ENCODE results near the gene ADD1. TPM values are rescaled to one million over a fixed set of nuclear protein-coding genes. Genes with fewer than 3 reads are reported as not detected.

The ADD1 gene
- polyA plus RNA-seq, 1 experiment = 149 TPM

DNA sequence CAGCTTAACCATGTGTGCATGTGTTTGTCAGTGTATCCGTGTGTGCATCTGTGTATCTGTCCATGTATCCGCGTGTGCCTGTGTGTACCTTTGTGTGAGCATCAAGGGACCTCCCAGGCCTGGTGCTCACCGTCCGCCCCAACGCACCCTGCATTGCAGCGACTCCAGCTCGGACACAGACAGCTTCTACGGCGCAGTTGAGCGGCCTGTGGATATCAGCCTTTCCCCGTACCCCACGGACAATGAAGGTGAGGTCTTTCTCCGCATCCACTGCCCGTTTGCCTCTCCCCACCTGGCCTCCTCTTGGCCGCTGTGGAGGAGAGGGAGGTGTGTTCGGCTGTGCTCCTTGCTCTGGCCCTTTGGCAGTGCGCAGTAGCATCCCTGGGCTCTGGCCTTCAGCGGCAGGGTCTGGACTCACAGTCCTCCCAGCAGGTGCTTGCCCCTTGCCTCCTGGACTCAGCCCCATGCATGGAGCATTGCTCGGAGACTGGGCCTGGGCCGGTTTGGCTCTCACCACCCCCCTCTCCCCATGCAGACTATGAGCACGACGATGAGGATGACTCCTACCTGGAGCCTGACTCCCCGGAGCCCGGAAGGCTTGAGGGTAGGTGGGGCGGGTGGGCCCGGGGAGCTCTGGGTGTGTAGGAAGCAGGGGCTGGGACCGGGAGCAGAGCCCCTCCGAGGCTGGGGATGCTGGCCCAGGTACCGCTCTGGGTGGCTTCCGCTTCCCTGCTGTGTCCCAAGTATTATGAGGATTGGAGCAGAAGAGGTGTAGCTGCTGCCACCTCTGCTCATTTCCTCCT is 16.4 kb upstream of the ADD1 start:
- Histone ChIP-seq H3K27me3 (ENCODE audit: control insufficient read depth, insufficient read depth, low read length) (no peaks in the 10 kb centered on the region), H3K27ac (ENCODE audit: low read depth, low read length) (no peak overlapping the region), H3K4me3 (ENCODE audit: low read depth, low read length) (no peak overlapping the region), H3K9me3 (ENCODE audit: control insufficient read depth, insufficient read depth, low read length) (peaks cover 13% of the 10 kb centered on the region; the same call in 1 of the 2 replicates)
- no peak for DNase-seq (ENCODE audit: low read depth, low spot score)
- ChIA-PET CTCF (no interaction called here), POLR2A (no interaction called here)
- TF ChIP-seq CTCF (IDR thresholded peaks at IDR 0.05; ENCODE audit: low read depth, low read length) = no peak

DNA sequence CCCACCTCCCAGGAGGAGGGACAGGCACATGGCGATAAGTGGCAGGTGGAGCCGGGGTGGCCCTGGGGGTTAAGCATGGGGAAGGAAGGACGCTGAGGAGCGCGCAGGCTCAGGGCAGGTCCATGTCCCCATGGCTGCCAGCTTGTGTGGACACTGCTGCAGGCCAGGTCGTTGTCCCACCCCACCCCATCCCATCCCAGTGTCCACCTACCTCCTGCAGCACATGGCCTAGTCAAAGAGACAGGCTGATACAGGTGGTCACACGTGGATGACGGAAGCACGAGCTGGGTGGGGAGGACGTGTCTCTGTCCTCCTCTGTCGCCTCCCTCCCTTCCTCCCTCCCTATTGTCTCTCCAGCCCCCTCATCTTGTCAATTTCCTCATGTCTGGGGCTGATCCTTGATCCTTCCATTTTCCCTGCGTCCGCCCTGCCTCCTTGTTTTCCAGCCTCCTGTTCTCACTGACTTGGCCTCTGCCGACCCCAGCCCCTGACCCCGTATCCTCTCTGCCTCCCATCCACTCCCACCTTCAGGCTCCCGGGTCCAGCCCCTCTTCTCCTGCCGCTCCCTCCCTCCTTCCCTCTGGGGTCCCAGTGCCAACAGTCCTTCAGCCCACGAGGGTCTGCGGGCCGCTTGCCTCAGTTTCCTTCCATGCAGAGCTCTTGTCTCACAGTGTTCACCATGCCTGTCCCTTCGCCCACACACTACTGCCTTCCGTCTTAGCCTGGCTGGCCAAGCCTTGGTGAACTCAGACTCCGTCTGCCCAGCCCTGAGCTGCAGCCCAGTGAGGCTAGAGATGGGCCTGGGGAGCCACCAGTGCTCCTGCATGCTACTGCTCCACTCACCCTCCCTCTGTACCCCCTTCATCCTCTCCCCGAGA is 15.5 kb upstream of the ADD1 start:
- H3K27me3 ChIP-seq (ENCODE audit: control insufficient read depth, insufficient read depth, low read length) = no peaks in the 10 kb centered on the region
- no peak for TF ChIP-seq CTCF (IDR thresholded peaks at IDR 0.05; ENCODE audit: low read depth, low read length)
- H3K4me3 ChIP-seq (ENCODE audit: low read depth, low read length) = no peak overlapping the region
- CTCF ChIA-PET = interaction anchor here (0.7 kb wide), 1 partner anchor 9 kb away, joined by 3 read pairs; no protein-coding TSS in a partner anchor
- peaks cover 13% of the 10 kb centered on the region; the same call in 1 of the 2 replicates for H3K9me3 ChIP-seq (ENCODE audit: control insufficient read depth, insufficient read depth, low read length)
- H3K27ac ChIP-seq (ENCODE audit: low read depth, low read length) = no peak overlapping the region
- no peak for DNase-seq (ENCODE audit: low read depth, low spot score)
- POLR2A ChIA-PET = no interaction called here

- TF ChIP-seq CTCF (IDR thresholded peaks at IDR 0.05; ENCODE audit: low read depth, low read length) = no peak
- ChIA-PET CTCF (interaction anchor here (0.7 kb wide), 1 partner anchor 10 kb away, joined by 3 read pairs; no protein-coding TSS in a partner anchor), POLR2A (no interaction called here)
- Histone ChIP-seq H3K27ac (ENCODE audit: low read depth, low read length) (no peak overlapping the region), H3K27me3 (ENCODE audit: control insufficient read depth, insufficient read depth, low read length) (no peaks in the 10 kb centered on the region), H3K9me3 (ENCODE audit: control insufficient read depth, insufficient read depth, low read length) (peaks cover 13% of the 10 kb centered on the region; the same call in 1 of the 2 replicates), H3K4me3 (ENCODE audit: low read depth, low read length) (no peak overlapping the region)
- DNase-seq (ENCODE audit: low read depth, low spot score) = no peak
These were observed 14.9 kb upstream of the ADD1 start for GRCh38 chr4:2828758-2829181.

GRCh38 chr4:2829321-2829932 is 14.2 kb upstream of the ADD1 start:
- ChIA-PET POLR2A (no interaction called here), CTCF (no interaction called here)
- Histone ChIP-seq H3K27ac (ENCODE audit: low read depth, low read length) (no peak overlapping the region), H3K27me3 (ENCODE audit: control insufficient read depth, insufficient read depth, low read length) (no peaks in the 10 kb centered on the region), H3K9me3 (ENCODE audit: control insufficient read depth, insufficient read depth, low read length) (peaks cover 13% of the 10 kb centered on the region; the same call in 1 of the 2 replicates), H3K4me3 (ENCODE audit: low read depth, low read length) (no peak overlapping the region)
- no peak for DNase-seq (ENCODE audit: low read depth, low spot score)
- TF ChIP-seq CTCF (IDR thresholded peaks at IDR 0.05; ENCODE audit: low read depth, low read length) = no peak
